Uterus (tissue), 2 donors: ENCODE results near the gene HOXB2.

Source experiments
- CTCF ChIP-seq, 4 experiments: fragments of 200-600 bp in 2 of 4; fragments of 450-650 bp in 2 of 4; sonication (generic) in 2 of 4; IDR thresholded peaks; one replicate each; pipeline ENCODE4 v1.5.1; 2016 to 2019; ENCODE audit warnings: antibody characterized with exemption in 4 of 4, mild to moderate bottlenecking in 2 of 4, moderate library complexity in 1 of 4
- POLR2A ChIP-seq, 2 donors: fragments of 450-650 bp; IDR thresholded peaks; one replicate each; pipeline ENCODE4 v1.6.1; 2016; ENCODE audit warnings: antibody characterized with exemption in 2 of 2, mild to moderate bottlenecking in 1 of 2, moderate library complexity in 1 of 2

GRCh38 chr17:48587276-48588073, 42.6 kb upstream of the HOXB2 start:
- TF ChIP-seq CTCF (IDR thresholded peaks at IDR 0.05) (no peak), POLR2A (IDR thresholded peaks at IDR 0.05) (no peak)
